A673 (cell line): ENCODE measurements around the gene VCPKMT. TPM values are rescaled to one million over a fixed set of nuclear protein-coding genes. Genes with fewer than 3 reads are reported as not detected.

Source experiments
- BruUV-seq: library from RNA; stranded (reverse); fragments of 400-500 nt; replicated peaks from 2 replicates; lab custom pipeline; 2021; lab: Mats Ljungman, UMichigan
- CTCF ChIA-PET: fragments of 300-600 bp; sonication (Branson Sonifier 250); formaldehyde crosslinking; loops from one replicate; lab custom pipeline; 2022; ENCODE audit warnings: antibody characterized with exemption; lab: Charles Lee
- POLR2A ChIA-PET: fragments of 300-600 bp; sonication (Branson Sonifier 250); formaldehyde crosslinking; loops from one replicate; lab custom pipeline; 2022; ENCODE audit warnings: antibody characterized with exemption; ENCODE audit not compliant: low non-redundant PET; lab: Charles Lee
- DNase-seq: peaks from one replicate; pipeline ENCODE4 v3.0.0-alpha.2; 2015; ENCODE audit warnings: low spot score
- H3K27ac ChIP-seq: fragments of 200-600 bp; sonication (generic); 2 replicates; pipeline ENCODE4 v1.5.1; 2016; ENCODE audit warnings: mixed run types, low read depth, mild to moderate bottlenecking, mixed read lengths, antibody characterized with exemption, low read length; ENCODE audit not compliant: poor library complexity, severe bottlenecking
- H3K27me3 ChIP-seq: fragments of 200-600 bp; sonication (generic); replicated peaks from 2 replicates; pipeline ENCODE4 v1.6.1; 2017; ENCODE audit warnings: mixed run types, low read depth, mild to moderate bottlenecking, mixed read lengths, antibody characterized with exemption, low read length; ENCODE audit not compliant: insufficient read depth, poor library complexity
- H3K36me3 ChIP-seq: fragments of 200-600 bp; sonication (generic); 2 replicates; pipeline ENCODE4 v1.6.1; 2016; ENCODE audit warnings: mixed run types, mild to moderate bottlenecking, mixed read lengths, antibody characterized with exemption, low read length; ENCODE audit not compliant: insufficient read depth, poor library complexity, severe bottlenecking
- H3K4me1 ChIP-seq: fragments of 200-600 bp; sonication (generic); 2 replicates; pipeline ENCODE4 v1.6.1; 2017; ENCODE audit warnings: mixed run types, mild to moderate bottlenecking, mixed read lengths, antibody characterized with exemption, low read length; ENCODE audit not compliant: insufficient read depth, poor library complexity, severe bottlenecking
- H3K4me3 ChIP-seq: fragments of 200-600 bp; sonication (generic); 2 replicates; pipeline ENCODE4 v1.5.1; 2016; ENCODE audit warnings: low read depth, mixed run types, mild to moderate bottlenecking, mixed read lengths, low read length; ENCODE audit not compliant: poor library complexity, severe bottlenecking
- H3K9me3 ChIP-seq: fragments of 200-600 bp; sonication (generic); 2 replicates; pipeline ENCODE4 v1.6.1; 2016; ENCODE audit warnings: mixed run types, low read depth, mild to moderate bottlenecking, mixed read lengths, antibody characterized with exemption, low read length; ENCODE audit not compliant: poor library complexity, severe bottlenecking
- EZH2 ChIP-seq: fragments of 200-600 bp; sonication (generic); IDR thresholded peaks from 2 replicates; pipeline ENCODE4 v1.6.1; 2017; ENCODE audit warnings: borderline replicate concordance, low read depth, mild to moderate bottlenecking, mixed read lengths, antibody characterized with exemption, low read length; ENCODE audit not compliant: poor library complexity, severe bottlenecking
- intact Hi-C: fragments of 100-400 bp; cut with micrococcal nuclease; formaldehyde crosslinking; loops from one replicate; pipeline ENCODE4 v1.10.0; 2022; ENCODE audit not compliant: unreplicated experiment
- total RNA-seq: library from RNA; stranded (reverse); gene quantifications from 2 replicates; pipeline ENCODE4 v1.2.3, GENCODE V29; 2021
- TF ChIP-seq, protein P1 (sequence below): fragments of 300-800, 200-600 bp; sonication (generic); conservative IDR thresholded peaks from 2 replicates; pipeline ENCODE4 v1.5.1; 2017; ENCODE audit warnings: low read depth, mild to moderate bottlenecking, antibody characterized with exemption, low read length, moderate library complexity, mixed read lengths

Gene VCPKMT
- total RNA-seq, 1 experiment from 2014 or later = 14.3 TPM

- ChIA-PET POLR2A (no interaction called here), CTCF (no interaction called here)
- BruUV-seq = no TSS peak
- no peak overlapping the region for H3K27ac ChIP-seq
- intact Hi-C loops = no loop called here
- DNase-seq = no peak
- TF ChIP-seq EZH2 = no peak
- TF ChIP-seq, protein P1, sequence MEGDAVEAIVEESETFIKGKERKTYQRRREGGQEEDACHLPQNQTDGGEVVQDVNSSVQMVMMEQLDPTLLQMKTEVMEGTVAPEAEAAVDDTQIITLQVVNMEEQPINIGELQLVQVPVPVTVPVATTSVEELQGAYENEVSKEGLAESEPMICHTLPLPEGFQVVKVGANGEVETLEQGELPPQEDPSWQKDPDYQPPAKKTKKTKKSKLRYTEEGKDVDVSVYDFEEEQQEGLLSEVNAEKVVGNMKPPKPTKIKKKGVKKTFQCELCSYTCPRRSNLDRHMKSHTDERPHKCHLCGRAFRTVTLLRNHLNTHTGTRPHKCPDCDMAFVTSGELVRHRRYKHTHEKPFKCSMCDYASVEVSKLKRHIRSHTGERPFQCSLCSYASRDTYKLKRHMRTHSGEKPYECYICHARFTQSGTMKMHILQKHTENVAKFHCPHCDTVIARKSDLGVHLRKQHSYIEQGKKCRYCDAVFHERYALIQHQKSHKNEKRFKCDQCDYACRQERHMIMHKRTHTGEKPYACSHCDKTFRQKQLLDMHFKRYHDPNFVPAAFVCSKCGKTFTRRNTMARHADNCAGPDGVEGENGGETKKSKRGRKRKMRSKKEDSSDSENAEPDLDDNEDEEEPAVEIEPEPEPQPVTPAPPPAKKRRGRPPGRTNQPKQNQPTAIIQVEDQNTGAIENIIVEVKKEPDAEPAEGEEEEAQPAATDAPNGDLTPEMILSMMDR = no peak
- no peaks in the 10 kb centered on the region for H3K4me1 ChIP-seq
- no peaks in the 10 kb centered on the region for H3K27me3 ChIP-seq
- H3K4me3 ChIP-seq = no peak overlapping the region
- no peaks in the 10 kb centered on the region for H3K36me3 ChIP-seq
- H3K9me3 ChIP-seq = no peaks in the 10 kb centered on the region
These were observed 47.9 kb downstream of the VCPKMT start for GRCh38 chr14:50068496-50068895.

- no peaks in the 10 kb centered on the region for H3K27me3 ChIP-seq
- no peaks in the 10 kb centered on the region for H3K36me3 ChIP-seq
- ChIA-PET POLR2A (no interaction called here), CTCF (no interaction called here)
- intact Hi-C loops = no loop called here
- no TSS peak for BruUV-seq
- peaks cover 5% of the 10 kb centered on the region for H3K4me1 ChIP-seq
- no peak overlapping the region for H3K4me3 ChIP-seq
- DNase-seq = peak; percentile 57
- no peaks in the 10 kb centered on the region for H3K9me3 ChIP-seq
- H3K27ac ChIP-seq = no peak overlapping the region
- TF ChIP-seq, protein P1 = no peak
- no peak for TF ChIP-seq EZH2
These were observed 48.5 kb downstream of the VCPKMT start for GRCh38 chr14:50067723-50068495.

DNA sequence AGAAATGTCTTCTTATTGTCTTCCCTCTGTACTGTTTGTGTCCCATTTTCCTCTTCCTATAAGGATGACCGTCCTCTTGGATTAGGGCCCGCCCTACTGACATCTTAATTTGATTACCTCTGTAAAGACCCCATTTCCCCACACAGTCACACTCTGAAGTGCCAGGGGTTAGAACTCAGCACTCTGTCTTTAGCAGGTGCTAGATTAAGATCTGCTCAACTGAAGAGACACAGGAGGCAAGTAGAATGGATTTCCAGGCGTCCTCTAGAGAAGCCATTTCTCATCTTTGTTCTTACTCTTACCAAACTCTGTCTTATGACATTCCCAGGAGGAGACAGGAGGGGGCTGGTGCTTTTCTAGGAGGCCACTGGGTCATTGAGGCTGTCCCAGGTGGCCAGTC, 50.8 kb downstream of the VCPKMT start:
- CTCF ChIA-PET = no interaction called here
- peaks cover 28% of the 10 kb centered on the region for H3K4me1 ChIP-seq
- H3K36me3 ChIP-seq = no peaks in the 10 kb centered on the region
- no peaks in the 10 kb centered on the region for H3K27me3 ChIP-seq
- H3K9me3 ChIP-seq = no peaks in the 10 kb centered on the region
- H3K27ac ChIP-seq = no peak overlapping the region
- no peak for TF ChIP-seq EZH2
- TF ChIP-seq, protein P1 = no peak
- no TSS peak for BruUV-seq
- no peak overlapping the region for H3K4me3 ChIP-seq
- no peak for DNase-seq
- POLR2A ChIA-PET = no interaction called here
- intact Hi-C loops = no loop called here
